H1 (cell line): ENCODE measurements around the gene SNX17.
A peak's percentile ranks its signal among the peaks of the same experiment; 100 is the strongest.

ENCODE experiments used
- BRCA1 ChIP-seq: IDR thresholded peaks from 2 replicates; pipeline ENCODE4 v1.6.1; 2012; ENCODE audit warnings: low read depth, low read length, improper control_type of control experiment
- CBX8 ChIP-seq: fragments of 300-800, 300-1000 bp; sonication (generic); IDR thresholded peaks from 2 replicates; pipeline ENCODE4 v1.7.1; 2016; ENCODE audit warnings: low read depth, low read length, borderline replicate concordance
- EZH2 ChIP-seq: fragments of 200-600 bp; sonication (generic); IDR thresholded peaks from 2 replicates; pipeline ENCODE4 v1.7.1; 2012; ENCODE audit warnings: low read depth, mild to moderate bottlenecking, moderate library complexity, low read length, inconsistent platforms; ENCODE audit not compliant: severe bottlenecking
- HDAC6 ChIP-seq: IDR thresholded peaks from one replicate; pipeline ENCODE4 v1.7.1; 2012; ENCODE audit warnings: low read depth, mild to moderate bottlenecking, inconsistent platforms, low read length, moderate library complexity
- JUN ChIP-seq: IDR thresholded peaks from 2 replicates; pipeline ENCODE4 v1.6.1; 2011; ENCODE audit warnings: low read depth, mild to moderate bottlenecking, improper control_type of control experiment, low read length
- KDM1A ChIP-seq: fragments of 200-600, 300-600 bp; sonication (generic); IDR thresholded peaks from 2 replicates; pipeline ENCODE4 v1.7.1; 2016; ENCODE audit warnings: mild to moderate bottlenecking, low read length, borderline replicate concordance
- POLR2A ChIP-seq, 2 experiments: IDR thresholded peaks; 1 replicate in 1 of 2; 2 replicates in 1 of 2; pipeline ENCODE4 v1.6.1; 2011; ENCODE audit warnings: low read depth in 2 of 2, low read length in 2 of 2, mild to moderate bottlenecking in 2 of 2; ENCODE audit errors: control extremely low read depth in 1 of 2
- RBBP5 ChIP-seq: IDR thresholded peaks from 2 replicates; pipeline ENCODE4 v1.7.1; 2012; ENCODE audit warnings: low read depth, mild to moderate bottlenecking, inconsistent platforms, low read length, moderate library complexity, borderline replicate concordance
- SIN3A ChIP-seq, 2 experiments: IDR thresholded peaks in 1 of 2; conservative IDR thresholded peaks in 1 of 2; 2 replicates each; pipeline ENCODE4 v1.6.1; 2011 to 2012; ENCODE audit warnings: low read length in 2 of 2, improper control_type of control experiment in 1 of 2, low read depth in 1 of 2, mild to moderate bottlenecking in 1 of 2
- TBP ChIP-seq: IDR thresholded peaks from 2 replicates; pipeline ENCODE4 v1.6.1; 2011; ENCODE audit warnings: low read depth, low read length, improper control_type of control experiment
- ZNF274 ChIP-seq: IDR thresholded peaks from 2 replicates; pipeline ENCODE4 v1.7.0; 2012; ENCODE audit warnings: low read length, borderline replicate concordance; ENCODE audit errors: extremely low read depth
- TF ChIP-seq, protein P1 (sequence below), 3 experiments: IDR thresholded peaks; 1 replicate in 2 of 3; 2 replicates in 1 of 3; pipeline versions ENCODE4 v1.5.1 to v1.6.1; 2011; ENCODE audit warnings: low read length in 3 of 3, mild to moderate bottlenecking in 3 of 3, inconsistent platforms in 2 of 3, low read depth in 1 of 3, moderate library complexity in 1 of 3; ENCODE audit not compliant: insufficient read depth in 1 of 3; ENCODE audit errors: control extremely low read depth in 1 of 3
- TF ChIP-seq, protein P2 (sequence below): IDR thresholded peaks from 2 replicates; pipeline ENCODE4 v1.6.1; 2012; ENCODE audit warnings: inconsistent platforms
- TF ChIP-seq, protein P3 (sequence below): IDR thresholded peaks from 2 replicates; pipeline ENCODE4 v1.6.1; 2011; ENCODE audit warnings: low read length, improper control_type of control experiment

DNA sequence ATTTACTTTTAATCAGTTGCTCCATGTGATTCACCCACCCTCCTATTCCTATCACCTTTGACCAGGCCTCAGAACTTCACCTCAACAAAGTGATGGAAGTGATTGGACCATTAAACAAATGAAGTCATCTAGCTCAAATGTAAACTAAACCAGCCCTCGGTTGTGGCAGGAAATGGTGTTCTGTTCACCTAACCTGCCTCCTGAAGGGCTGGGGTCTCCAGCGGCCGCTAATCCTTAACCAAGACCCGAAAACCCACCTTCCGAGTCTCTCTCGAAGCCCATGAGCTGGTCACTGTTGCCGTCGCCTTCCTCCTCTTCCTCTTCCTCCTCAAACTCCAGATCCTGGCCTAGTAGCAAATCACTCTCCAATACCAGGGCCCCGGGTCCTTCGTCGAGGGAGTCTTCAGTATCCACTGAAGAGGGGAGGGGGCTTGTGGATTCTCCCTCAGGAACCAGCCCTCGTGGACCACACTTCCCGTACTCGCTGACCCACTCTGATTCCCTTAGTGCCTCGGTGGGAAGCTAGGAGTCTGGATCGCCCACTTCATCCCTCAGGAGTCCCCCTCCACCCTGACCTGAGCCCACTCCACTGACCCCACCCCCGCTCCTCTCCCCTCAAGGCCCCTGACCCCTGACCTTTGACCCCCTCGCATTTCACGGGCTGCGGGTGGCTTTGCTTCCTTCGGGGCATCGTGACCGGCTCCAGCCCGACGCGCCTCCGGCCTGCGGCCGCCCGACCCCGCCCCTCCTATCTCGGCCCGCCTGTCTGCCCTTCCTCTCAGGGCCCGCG, 9.6 kb downstream of the SNX17 start:
- no peak for TF ChIP-seq ZNF274
- no peak for TF ChIP-seq TBP
- TF ChIP-seq, protein P1, sequence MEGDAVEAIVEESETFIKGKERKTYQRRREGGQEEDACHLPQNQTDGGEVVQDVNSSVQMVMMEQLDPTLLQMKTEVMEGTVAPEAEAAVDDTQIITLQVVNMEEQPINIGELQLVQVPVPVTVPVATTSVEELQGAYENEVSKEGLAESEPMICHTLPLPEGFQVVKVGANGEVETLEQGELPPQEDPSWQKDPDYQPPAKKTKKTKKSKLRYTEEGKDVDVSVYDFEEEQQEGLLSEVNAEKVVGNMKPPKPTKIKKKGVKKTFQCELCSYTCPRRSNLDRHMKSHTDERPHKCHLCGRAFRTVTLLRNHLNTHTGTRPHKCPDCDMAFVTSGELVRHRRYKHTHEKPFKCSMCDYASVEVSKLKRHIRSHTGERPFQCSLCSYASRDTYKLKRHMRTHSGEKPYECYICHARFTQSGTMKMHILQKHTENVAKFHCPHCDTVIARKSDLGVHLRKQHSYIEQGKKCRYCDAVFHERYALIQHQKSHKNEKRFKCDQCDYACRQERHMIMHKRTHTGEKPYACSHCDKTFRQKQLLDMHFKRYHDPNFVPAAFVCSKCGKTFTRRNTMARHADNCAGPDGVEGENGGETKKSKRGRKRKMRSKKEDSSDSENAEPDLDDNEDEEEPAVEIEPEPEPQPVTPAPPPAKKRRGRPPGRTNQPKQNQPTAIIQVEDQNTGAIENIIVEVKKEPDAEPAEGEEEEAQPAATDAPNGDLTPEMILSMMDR (IDR thresholded peaks at IDR 0.05; ENCODE audit: control extremely low read depth in 1 of 3, insufficient read depth in 1 of 3, low read depth in 1 of 3, low read length in 3 of 3) = no peak
- TF ChIP-seq EZH2 = no peak
- no peak; a peak in 1 of 3 replicates for TF ChIP-seq POLR2A (IDR thresholded peaks at IDR 0.05; ENCODE audit: control extremely low read depth in 1 of 2, low read depth in 2 of 2, low read length in 2 of 2)
- TF ChIP-seq, protein P2, sequence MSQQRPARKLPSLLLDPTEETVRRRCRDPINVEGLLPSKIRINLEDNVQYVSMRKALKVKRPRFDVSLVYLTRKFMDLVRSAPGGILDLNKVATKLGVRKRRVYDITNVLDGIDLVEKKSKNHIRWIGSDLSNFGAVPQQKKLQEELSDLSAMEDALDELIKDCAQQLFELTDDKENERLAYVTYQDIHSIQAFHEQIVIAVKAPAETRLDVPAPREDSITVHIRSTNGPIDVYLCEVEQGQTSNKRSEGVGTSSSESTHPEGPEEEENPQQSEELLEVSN = no peak
- no peak for TF ChIP-seq KDM1A
- no peak for TF ChIP-seq CBX8
- no peak for TF ChIP-seq JUN
- no peak for TF ChIP-seq BRCA1
- 0 out of 4 replicates have a peak, but pooled peaks of 1 of the 2 experiments have one; percentile 53 for TF ChIP-seq SIN3A (conservative IDR thresholded peaks at IDR 0.05 in 1 of 2, IDR thresholded peaks at IDR 0.05 in 1 of 2; ENCODE audit: low read depth in 1 of 2, low read length in 2 of 2)
- TF ChIP-seq HDAC6 = no peak
- TF ChIP-seq RBBP5 = peak; percentile 5; the same call in 1 of the 2 replicates
- TF ChIP-seq, protein P3, sequence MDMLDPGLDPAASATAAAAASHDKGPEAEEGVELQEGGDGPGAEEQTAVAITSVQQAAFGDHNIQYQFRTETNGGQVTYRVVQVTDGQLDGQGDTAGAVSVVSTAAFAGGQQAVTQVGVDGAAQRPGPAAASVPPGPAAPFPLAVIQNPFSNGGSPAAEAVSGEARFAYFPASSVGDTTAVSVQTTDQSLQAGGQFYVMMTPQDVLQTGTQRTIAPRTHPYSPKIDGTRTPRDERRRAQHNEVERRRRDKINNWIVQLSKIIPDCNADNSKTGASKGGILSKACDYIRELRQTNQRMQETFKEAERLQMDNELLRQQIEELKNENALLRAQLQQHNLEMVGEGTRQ = no peak
